SU-DHL-6 (cell line): Measurements from ENCODE around the gene UTF1.

Source experiments
- CTCF ChIP-seq: fragments of 200-600 bp; sonication (generic); IDR thresholded peaks from one replicate; pipeline ENCODE4 v1.5.1; 2017; ENCODE audit warnings: antibody characterized with exemption, mild to moderate bottlenecking, low read length, moderate library complexity; ENCODE audit not compliant: insufficient read depth, poor library complexity, severe bottlenecking
- EZH2phosphoT487 ChIP-seq: fragments of 200-600 bp; sonication (generic), shearing (Covaris generic); conservative IDR thresholded peaks from 2 replicates; pipeline ENCODE4 v1.6.1; 2018; ENCODE audit warnings: mild to moderate bottlenecking, antibody characterized with exemption, low read length, moderate library complexity, mixed read lengths

DNA sequence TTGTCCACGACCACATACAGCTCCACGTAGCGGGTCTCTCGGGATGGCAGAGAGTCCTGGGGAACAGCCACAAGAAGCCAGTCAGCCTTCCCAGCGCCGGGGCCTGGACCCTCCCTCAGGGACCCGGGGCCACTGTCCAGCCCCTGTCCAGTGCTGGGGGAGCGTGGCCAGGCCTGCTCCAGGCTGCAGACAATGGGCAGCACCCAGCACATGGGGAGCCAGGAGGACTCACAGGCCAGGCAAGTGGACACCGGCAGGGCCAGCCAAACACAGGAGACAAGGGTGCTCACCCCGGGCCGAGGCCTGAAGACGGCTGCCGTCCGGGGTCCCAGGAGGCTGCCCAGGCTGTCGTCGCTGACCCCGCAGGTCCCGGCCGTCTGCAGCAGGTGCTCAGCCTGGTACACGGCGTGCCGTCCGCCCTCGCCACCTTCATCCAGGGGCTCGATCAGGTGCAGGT is 43.0 kb downstream of the UTF1 start:
- TF ChIP-seq CTCF (no peak), EZH2phosphoT487 (no peak)
